NCI-H774 (cell line): ENCODE results near the gene CEP85L.

Experiments used
- DNase-seq: peaks from one replicate; lab custom pipeline; 2025; lab: John Stamatoyannopoulos, UW

Gene CEP85L

DNA sequence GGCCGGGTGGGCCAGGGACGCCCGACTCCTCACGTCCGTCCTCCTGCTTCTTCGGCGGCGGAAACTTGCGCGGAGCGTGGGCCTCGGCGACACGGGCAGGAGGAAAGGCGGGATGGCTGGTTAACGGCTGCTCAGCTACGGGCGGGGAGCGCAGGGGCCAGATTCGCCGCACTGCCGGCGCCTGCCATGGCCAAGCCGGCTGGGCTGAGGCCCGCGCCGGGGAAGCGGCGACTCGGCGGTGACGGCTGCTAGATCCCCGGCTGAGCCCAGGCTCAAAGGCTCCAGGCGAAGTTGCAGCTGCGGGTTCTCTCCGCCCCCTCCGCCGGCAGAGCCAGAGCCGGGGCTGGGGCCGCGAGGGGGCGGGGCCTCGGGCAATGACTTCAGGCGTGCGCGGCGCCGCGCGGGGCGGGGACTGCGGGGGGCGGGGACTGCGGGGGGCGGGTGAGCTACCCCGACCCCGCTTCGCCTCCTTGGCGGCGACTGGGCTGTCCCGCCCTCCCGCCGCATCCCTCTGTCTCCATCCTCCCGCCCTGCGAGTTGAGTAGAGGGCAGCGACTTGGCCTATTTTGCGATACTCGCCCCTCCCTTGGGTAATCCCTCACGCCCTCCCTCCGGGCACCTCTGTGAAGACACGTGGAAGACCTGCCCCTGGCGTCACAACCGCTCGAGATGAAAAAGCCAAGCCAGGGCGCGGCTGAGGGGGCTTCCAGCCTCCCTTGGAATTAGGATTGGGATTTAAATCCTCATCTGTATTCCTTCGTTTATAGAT, at the start of gene CEP85L:
Gene CEP85L (minus strand): TSS at position 310 of the 769 bp plus-strand sequence. CDS start 322 bp downstream, outside the sequence.
- DNase-seq: peak; percentile 96

DNA sequence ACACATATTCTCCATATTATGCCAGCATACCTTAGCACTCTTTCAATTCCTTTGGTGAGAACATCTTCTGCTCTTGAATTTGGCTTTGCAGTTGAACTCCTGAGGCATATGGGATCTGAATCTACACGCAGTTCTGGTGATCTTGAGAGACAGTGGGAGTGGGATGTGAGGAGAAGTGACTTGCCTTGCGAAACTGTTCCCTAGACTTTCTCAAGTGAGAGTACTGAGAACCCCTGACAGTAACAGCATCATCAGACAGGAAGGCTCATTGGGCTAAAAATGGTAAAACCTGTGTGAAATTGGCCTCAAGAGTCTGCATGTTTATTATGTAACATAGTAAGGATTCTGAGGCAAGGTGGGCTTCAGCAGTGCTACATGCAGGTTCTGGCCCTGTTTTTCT, 49.1 kb upstream of the CEP85L start:
- DNase-seq: no peak

- DNase-seq: no peak
These were observed 46.2 kb upstream of the CEP85L start for GRCh38 chr6:118697554-118697953.

GRCh38 chr6:118696271-118696670, 44.9 kb upstream of the CEP85L start:
- DNase-seq: no peak

DNA sequence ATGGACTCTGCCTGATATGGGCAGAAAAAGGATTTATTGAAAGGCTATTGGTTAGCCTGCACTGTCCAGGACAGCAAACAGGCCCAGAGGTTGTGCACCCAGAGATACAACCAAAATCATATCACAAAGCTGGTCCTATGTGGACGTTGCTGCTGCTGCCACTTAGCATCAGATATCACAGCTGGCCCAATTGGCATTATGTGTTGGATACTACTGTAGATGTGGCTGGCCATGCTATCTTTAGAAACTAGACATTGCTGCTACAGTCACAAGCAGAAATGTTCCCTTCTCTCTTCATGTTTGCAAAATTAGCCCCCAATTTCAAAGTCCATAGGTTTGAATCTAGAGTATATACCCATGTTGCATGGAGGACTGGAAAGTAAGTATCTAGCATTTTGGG, 42.2 kb upstream of the CEP85L start:
- DNase-seq: no peak

- no peak for DNase-seq
These were observed 34.5 kb upstream of the CEP85L start for GRCh38 chr6:118685823-118686449.

- DNase-seq: no peak
These were observed 32.8 kb upstream of the CEP85L start for GRCh38 chr6:118683881-118684872.

DNA sequence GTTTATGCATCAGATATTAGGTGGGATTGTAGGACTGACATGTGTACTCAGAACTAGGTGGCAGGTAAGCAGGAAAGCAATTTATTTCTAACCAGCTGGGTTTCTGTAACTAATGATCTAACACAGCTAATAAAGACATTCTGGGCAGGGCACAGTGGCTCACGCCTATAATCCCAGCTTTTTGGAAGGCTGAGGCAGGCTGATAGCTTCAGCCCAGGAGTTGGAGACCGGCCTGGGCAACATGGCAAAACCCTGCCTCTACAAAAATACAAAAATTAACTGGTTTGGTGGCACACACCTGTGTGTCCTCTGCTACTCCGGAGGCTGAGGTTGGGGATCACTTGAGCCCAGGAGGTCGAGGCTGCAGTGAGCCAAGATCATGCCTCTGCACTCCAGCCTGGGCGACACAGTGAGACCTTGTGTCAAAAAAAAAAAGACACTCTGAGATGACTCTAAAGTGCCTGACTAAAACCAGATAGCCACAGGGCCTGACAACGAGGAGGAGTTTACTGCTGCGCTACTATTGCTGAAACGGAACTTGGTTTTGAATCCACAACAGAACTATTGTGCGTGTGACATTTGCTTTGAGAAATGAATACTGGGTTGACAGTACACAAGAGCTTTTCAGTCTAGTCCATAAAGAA, 29.2 kb upstream of the CEP85L start:
- no peak for DNase-seq

DNA sequence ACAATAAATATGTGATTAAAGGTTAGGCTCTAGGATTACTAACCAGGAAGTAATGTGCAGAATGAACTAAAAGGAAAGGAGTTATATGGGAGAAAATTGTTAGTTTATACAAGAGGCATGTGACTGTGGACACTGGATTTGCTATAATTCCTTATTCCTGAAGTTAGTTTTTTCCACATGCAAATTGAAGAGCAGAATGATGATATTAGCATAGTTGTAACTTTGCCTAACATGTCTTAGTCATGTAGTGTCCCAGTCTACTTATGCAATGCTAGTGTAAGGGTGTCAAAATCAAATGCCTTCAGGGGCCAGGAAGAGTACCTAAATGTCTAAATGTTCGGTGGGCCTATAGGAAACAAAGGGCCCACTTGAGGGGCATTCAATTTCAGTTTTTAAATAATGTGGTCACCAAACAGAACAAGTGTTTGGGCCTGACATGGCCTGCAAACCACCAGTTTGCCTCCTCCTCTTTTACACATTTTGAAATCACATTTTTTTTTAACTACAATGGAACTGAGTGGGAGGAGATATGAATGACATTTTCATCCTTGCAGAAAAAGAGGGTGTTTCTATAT, 28.0 kb upstream of the CEP85L start:
- DNase-seq: no peak

DNA sequence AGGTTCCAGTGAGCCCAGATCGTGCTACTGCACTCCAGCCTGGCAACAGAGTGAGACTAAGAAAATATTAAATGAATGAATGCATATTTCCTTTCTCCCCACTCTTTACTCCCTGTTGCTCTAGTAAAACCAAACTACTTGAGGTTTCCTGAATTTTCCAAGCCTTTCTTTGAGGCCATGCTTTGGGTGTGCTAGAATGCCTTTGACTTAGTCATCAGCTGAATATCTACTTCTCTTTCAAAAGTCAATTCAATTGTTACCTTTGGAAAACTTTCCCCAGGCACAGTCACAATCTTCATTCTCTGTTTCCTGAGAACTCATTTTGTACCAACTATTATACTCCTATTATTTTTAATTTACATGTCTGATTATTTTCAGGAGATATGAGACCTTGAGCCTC, 27.5 kb upstream of the CEP85L start:
- DNase-seq: no peak

GRCh38 chr6:118677193-118677592, 25.8 kb upstream of the CEP85L start:
- no peak for DNase-seq

- no peak for DNase-seq
These were observed 23.8 kb upstream of the CEP85L start for GRCh38 chr6:118675225-118675624.

DNA sequence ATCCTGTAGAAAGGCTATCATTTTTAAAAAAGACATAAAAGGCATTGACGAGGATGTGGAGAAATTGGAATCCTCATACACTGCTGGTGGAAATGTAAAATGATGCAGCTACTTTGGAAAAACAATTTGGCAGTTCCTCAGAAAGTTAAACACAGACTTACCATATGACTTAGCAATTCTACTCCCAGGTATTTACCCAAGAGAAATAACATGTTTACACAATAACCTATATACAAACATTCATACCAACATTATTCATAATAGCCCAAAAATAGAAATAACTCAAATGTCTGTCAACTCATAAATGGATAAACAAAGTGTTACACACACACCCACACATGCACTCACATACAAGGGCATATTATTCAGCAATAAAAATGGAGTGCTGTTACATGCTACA, 23.4 kb upstream of the CEP85L start:
- DNase-seq: no peak

- DNase-seq: no peak
These were observed 21.3 kb upstream of the CEP85L start for GRCh38 chr6:118672678-118673077.

DNA sequence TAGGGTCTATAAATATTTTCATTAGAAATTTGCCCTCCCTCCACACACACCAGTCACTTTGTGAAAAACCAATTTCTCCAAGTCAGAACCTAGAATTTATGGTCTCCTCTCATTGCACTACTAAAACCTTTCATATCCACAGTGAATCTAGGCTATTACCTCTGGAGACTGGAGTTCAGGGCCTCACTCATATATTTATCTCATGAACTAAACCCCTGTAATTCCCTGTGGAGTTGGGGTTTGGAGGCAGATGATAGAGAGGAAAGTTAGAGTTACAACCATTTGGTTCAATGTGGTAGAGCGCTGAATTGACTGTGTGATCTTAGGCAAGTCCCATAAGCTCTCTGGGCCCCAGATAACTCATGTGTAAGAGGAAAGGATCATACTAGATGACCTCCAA, 18.2 kb upstream of the CEP85L start:
- DNase-seq: no peak

- no peak for DNase-seq
These were observed 17.5 kb upstream of the CEP85L start for GRCh38 chr6:118668761-118669385.

DNA sequence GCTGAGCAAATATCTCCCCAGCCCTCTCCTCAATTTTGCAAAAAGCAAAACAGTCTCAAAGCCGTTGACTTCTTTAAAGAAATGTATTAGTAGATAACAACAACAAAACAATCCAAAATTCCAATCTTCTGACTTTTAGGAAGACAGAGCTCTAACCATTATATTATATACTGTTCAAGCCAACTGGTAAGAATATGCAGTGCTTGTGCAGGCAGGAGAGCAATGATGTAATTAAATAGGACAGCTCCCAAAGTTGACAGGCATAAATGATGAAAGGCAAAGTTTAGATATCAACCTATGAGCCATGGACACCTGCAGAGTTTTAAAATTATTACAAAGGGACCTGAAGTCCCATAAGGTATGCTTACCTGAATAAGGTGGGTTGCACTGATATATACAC, 16.6 kb upstream of the CEP85L start:
- DNase-seq: no peak

DNA sequence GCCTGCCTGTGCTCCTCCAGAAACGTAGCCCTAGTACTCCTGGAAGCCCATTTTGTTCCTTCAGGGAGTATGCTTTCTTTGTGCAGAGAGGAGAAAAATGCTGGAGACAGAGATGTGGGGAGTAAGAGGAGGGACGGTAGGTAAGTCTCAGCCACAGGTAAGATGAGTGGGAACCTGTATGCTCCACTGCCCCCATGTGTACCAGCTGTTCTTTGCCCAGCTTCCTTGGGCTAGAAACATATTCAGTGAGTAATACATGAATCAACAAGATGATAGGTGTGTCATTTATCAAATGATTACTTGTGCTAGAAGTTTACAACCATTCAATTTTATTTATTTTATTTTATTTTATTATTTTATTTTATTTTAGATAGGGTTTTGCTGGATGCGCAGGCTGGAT, 13.6 kb upstream of the CEP85L start:
- no peak for DNase-seq

DNA sequence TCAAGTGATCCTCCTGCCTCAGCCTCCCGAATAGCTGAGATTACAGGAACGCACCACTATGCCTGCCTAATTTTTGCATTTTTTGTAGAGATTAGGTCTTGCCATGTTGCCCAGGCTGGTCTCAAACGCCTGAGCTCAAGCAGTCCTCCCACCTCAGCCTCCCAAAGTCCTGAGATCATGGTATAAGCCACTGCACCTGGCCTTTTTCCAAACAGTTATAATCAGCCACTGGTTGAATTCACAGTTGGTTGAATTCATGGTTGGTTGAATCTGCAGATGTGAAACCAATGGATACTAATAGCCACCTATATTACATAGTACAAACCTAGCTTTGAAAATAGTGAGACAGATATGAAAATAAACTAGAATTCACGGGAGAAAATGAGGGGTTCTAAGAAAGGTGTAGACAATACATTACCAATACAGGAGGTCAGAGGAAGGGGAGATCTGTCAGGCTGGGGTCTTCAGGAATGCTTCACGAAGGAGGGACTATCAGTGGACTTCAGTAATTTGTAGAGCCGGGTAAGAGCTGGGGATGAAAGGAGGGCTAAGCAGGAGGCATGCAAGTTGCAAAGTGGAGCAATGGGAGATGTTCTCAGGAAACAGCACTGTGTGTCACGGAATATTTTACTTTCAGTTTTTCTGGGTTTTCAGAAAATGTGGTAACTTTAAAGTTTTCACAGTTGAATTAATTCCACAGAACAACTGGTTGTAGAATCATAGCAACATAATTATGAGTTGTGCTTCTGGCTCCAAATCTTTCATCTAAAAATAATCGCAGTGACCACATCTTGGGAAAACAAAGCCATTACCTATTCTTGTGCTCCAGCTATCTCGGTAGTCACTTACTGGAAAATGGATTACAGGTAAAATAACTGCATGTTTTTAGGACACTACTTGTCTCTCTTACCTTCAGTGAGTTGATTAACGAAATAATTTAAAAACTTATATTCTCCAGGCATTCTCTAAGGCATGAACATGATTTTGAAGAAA, 12.9 kb upstream of the CEP85L start:
- DNase-seq: no peak

GRCh38 chr6:118661831-118662230, 10.4 kb upstream of the CEP85L start:
- DNase-seq: no peak
